Measurements from ENCODE around the gene CPLX1.

GRCh38 chr4:870951-871350, 45.0 kb upstream of the CPLX1 start:
- TF ChIP-seq, protein P1, sequence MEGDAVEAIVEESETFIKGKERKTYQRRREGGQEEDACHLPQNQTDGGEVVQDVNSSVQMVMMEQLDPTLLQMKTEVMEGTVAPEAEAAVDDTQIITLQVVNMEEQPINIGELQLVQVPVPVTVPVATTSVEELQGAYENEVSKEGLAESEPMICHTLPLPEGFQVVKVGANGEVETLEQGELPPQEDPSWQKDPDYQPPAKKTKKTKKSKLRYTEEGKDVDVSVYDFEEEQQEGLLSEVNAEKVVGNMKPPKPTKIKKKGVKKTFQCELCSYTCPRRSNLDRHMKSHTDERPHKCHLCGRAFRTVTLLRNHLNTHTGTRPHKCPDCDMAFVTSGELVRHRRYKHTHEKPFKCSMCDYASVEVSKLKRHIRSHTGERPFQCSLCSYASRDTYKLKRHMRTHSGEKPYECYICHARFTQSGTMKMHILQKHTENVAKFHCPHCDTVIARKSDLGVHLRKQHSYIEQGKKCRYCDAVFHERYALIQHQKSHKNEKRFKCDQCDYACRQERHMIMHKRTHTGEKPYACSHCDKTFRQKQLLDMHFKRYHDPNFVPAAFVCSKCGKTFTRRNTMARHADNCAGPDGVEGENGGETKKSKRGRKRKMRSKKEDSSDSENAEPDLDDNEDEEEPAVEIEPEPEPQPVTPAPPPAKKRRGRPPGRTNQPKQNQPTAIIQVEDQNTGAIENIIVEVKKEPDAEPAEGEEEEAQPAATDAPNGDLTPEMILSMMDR (conservative IDR thresholded peaks at IDR 0.05): no peak
- no peak for TF ChIP-seq EZH2 (IDR thresholded peaks at IDR 0.05; ENCODE audit: low read depth)

Data from PC-9 (cell line).